WTC11 (cell line): ENCODE data around the gene PREP. TPM values are rescaled to one million over a fixed set of nuclear protein-coding genes. Genes with fewer than 3 reads are reported as not detected.

Source experiments
- ATAC-seq: fragments of 200-7000 bp; cut with Tn5 transposase; 2 replicates; pipeline ENCODE4 v1.10.0; 2021; ENCODE audit warnings: mild to moderate bottlenecking, moderate library complexity
- CTCF ChIA-PET: fragments of 300-600 bp; sonication (Branson Sonifier 250); formaldehyde crosslinking; loops from one replicate; lab custom pipeline; 2021; ENCODE audit warnings: antibody characterized with exemption; lab: Charles Lee
- POLR2A ChIA-PET: fragments of 350-600 bp; sonication (Branson Sonifier 250); formaldehyde crosslinking; loops from one replicate; lab custom pipeline; 2021; ENCODE audit warnings: antibody characterized with exemption; lab: Charles Lee
- DNase-seq: peaks from one replicate; pipeline ENCODE4 v3.0.0; 2021; ENCODE audit warnings: low spot score
- H3K27ac Mint-ChIP-seq: 2 replicates; pipeline ENCODE4 v1.8.0; 2021; ENCODE audit warnings: mixed read lengths
- H3K27me3 Mint-ChIP-seq: 2 replicates; pipeline ENCODE4 v1.8.0; 2021; ENCODE audit warnings: low read depth, mild to moderate bottlenecking, moderate library complexity, mixed read lengths
- H3K36me3 Mint-ChIP-seq: 2 replicates; pipeline ENCODE4 v1.8.0; 2021; ENCODE audit warnings: mixed read lengths
- H3K4me1 Mint-ChIP-seq: 2 replicates; pipeline ENCODE4 v1.8.0; 2022; ENCODE audit warnings: mixed read lengths
- H3K4me3 Mint-ChIP-seq: 2 replicates; pipeline ENCODE4 v1.8.0; 2021; ENCODE audit warnings: mild to moderate bottlenecking, moderate library complexity, mixed read lengths
- H3K9me3 Mint-ChIP-seq: 2 replicates; pipeline ENCODE4 v1.8.0; 2021; ENCODE audit warnings: mixed read lengths
- ATF1 ChIP-seq: sonication (generic); formaldehyde crosslinking; IDR thresholded peaks from 2 replicates; pipeline ENCODE4 v1.8.1; 2023; ENCODE audit warnings: mild to moderate bottlenecking, moderate library complexity, missing genetic modification reagents
- ATF3 ChIP-seq: sonication (generic); formaldehyde crosslinking; conservative IDR thresholded peaks from 2 replicates; pipeline ENCODE4 v1.8.1; 2022; ENCODE audit warnings: mild to moderate bottlenecking, missing genetic modification reagents
- CDX4 ChIP-seq: fragments of 250-450 bp; sonication (Bioruptor Pico); IDR thresholded peaks from 2 replicates; pipeline ENCODE4 v1.9.0; 2021; ENCODE audit warnings: moderate library complexity, mild to moderate bottlenecking, inconsistent platforms, borderline replicate concordance
- CREB1 ChIP-seq: sonication (generic); formaldehyde crosslinking; IDR thresholded peaks from 2 replicates; pipeline ENCODE4 v1.8.0; 2023; ENCODE audit warnings: mild to moderate bottlenecking, missing genetic modification reagents
- E2F1 ChIP-seq: sonication (generic); formaldehyde crosslinking; IDR thresholded peaks from 2 replicates; pipeline ENCODE4 v1.8.0; 2022; ENCODE audit warnings: mild to moderate bottlenecking, missing genetic modification reagents
- ELF4 ChIP-seq: sonication (generic); formaldehyde crosslinking; IDR thresholded peaks from 2 replicates; pipeline ENCODE4 v1.8.1; 2022; ENCODE audit warnings: low read depth, mild to moderate bottlenecking, moderate library complexity, missing genetic modification reagents
- EMX1 ChIP-seq: fragments of 250-450 bp; sonication (Bioruptor Pico); IDR thresholded peaks from 2 replicates; pipeline ENCODE4 v1.8.0; 2021; ENCODE audit warnings: mild to moderate bottlenecking
- ESRRA ChIP-seq: sonication (generic); formaldehyde crosslinking; IDR thresholded peaks from 2 replicates; pipeline ENCODE4 v1.8.1; 2022; ENCODE audit warnings: mild to moderate bottlenecking, missing genetic modification reagents, borderline replicate concordance
- FOXJ3 ChIP-seq: sonication (generic); formaldehyde crosslinking; IDR thresholded peaks from 2 replicates; pipeline ENCODE4 v1.9.0; 2021; ENCODE audit warnings: missing genetic modification reagents, mild to moderate bottlenecking, borderline replicate concordance
- GRHL2 ChIP-seq: fragments of 250-450 bp; sonication (Bioruptor Pico); IDR thresholded peaks from 2 replicates; pipeline ENCODE4 v1.8.0; 2022; ENCODE audit warnings: mild to moderate bottlenecking, moderate library complexity; ENCODE audit not compliant: insufficient replicate concordance, severe bottlenecking
- GTF2I ChIP-seq: fragments of 250-450 bp; sonication (Bioruptor Pico); conservative IDR thresholded peaks from 2 replicates; pipeline ENCODE4 v1.4.0; 2021; ENCODE audit warnings: mild to moderate bottlenecking
- JUN ChIP-seq: sonication (generic); formaldehyde crosslinking; IDR thresholded peaks from 2 replicates; pipeline ENCODE4 v1.8.0; 2023; ENCODE audit warnings: mild to moderate bottlenecking, missing genetic modification reagents
- PRRX2 ChIP-seq: fragments of 250-450 bp; sonication (Bioruptor Pico); IDR thresholded peaks from 2 replicates; pipeline ENCODE4 v1.8.0; 2021; ENCODE audit warnings: mild to moderate bottlenecking
- RORB ChIP-seq: fragments of 250-450 bp; sonication (Bioruptor Pico); IDR thresholded peaks from 2 replicates; pipeline ENCODE4 v1.9.0; 2021; ENCODE audit warnings: mild to moderate bottlenecking
- SMAD3 ChIP-seq: sonication (generic); formaldehyde crosslinking; IDR thresholded peaks from 2 replicates; pipeline ENCODE4 v1.8.0; 2022; ENCODE audit warnings: missing genetic modification reagents, mild to moderate bottlenecking, borderline replicate concordance
- TCF7 ChIP-seq: sonication (generic); formaldehyde crosslinking; IDR thresholded peaks from 2 replicates; pipeline ENCODE4 v1.8.0; 2022; ENCODE audit warnings: mild to moderate bottlenecking, low read depth, missing genetic modification reagents, moderate library complexity
- TP53 ChIP-seq: sonication (generic); formaldehyde crosslinking; IDR thresholded peaks from 2 replicates; pipeline ENCODE4 v1.8.1; 2023; ENCODE audit warnings: mild to moderate bottlenecking, missing genetic modification reagents
- ZNF121 ChIP-seq: sonication (generic); formaldehyde crosslinking; IDR thresholded peaks from 2 replicates; pipeline ENCODE4 v1.8.0; 2023; ENCODE audit warnings: missing genetic modification reagents
- ZNF263 ChIP-seq: sonication (generic); formaldehyde crosslinking; IDR thresholded peaks from 2 replicates; pipeline ENCODE4 v1.8.1; 2022; ENCODE audit warnings: low read depth, mild to moderate bottlenecking, moderate library complexity, missing genetic modification reagents
- ZNF396 ChIP-seq: fragments of 250-450 bp; sonication (Bioruptor Pico); IDR thresholded peaks from 2 replicates; pipeline ENCODE4 v1.8.0; 2021; ENCODE audit warnings: mild to moderate bottlenecking, moderate library complexity, borderline replicate concordance
- ZNF416 ChIP-seq: fragments of 250-450 bp; sonication (Bioruptor Pico); IDR thresholded peaks from 2 replicates; pipeline ENCODE4 v1.9.0; 2021; ENCODE audit warnings: mild to moderate bottlenecking, inconsistent platforms
- ZNF512 ChIP-seq: sonication (generic); formaldehyde crosslinking; IDR thresholded peaks from 2 replicates; pipeline ENCODE4 v1.8.1; 2022; ENCODE audit warnings: missing genetic modification reagents, borderline replicate concordance
- total RNA-seq: library from RNA; stranded (reverse); gene quantifications from 3 replicates; pipeline ENCODE4 v1.2.3, GENCODE V29; 2021
- TF ChIP-seq, protein P1 (sequence below): sonication (generic); formaldehyde crosslinking; IDR thresholded peaks from 2 replicates; pipeline ENCODE4 v1.8.0; 2022; ENCODE audit warnings: mild to moderate bottlenecking, missing genetic modification reagents
- TF ChIP-seq, protein P2 (sequence below): sonication (generic); formaldehyde crosslinking; IDR thresholded peaks from 2 replicates; pipeline ENCODE4 v1.8.1; 2023; ENCODE audit warnings: mild to moderate bottlenecking, missing genetic modification reagents
- TF ChIP-seq, protein P3 (sequence below): sonication (generic); formaldehyde crosslinking; IDR thresholded peaks from 2 replicates; pipeline ENCODE4 v1.8.1; 2022; ENCODE audit warnings: low read depth, missing genetic modification reagents, borderline replicate concordance

The PREP gene
- total RNA-seq, 1 experiment from 2014 or later, result 58.8 TPM

GRCh38 chr6:105313211-105313610 is 89.7 kb downstream of the PREP start:
- CTCF ChIA-PET, result no interaction called here
- POLR2A ChIA-PET, result no interaction called here
- no peaks in the 10 kb centered on the region for H3K27me3 Mint-ChIP-seq

GRCh38 chr6:105310947-105311346 is 91.9 kb downstream of the PREP start:
- Mint-ChIP-seq H3K4me1 (no peaks in the 10 kb centered on the region; the same call in 1 of the 2 replicates), H3K36me3 (peaks cover 11% of the 10 kb centered on the region)
- CTCF ChIA-PET, result no interaction called here

More at GRCh38 chr6:105313211-105313610, 89.7 kb downstream of the PREP start:
- H3K9me3 Mint-ChIP-seq, result no peaks in the 10 kb centered on the region
- H3K27ac Mint-ChIP-seq, result no peak overlapping the region
- peaks cover 16% of the 10 kb centered on the region for H3K36me3 Mint-ChIP-seq
- no peaks in the 10 kb centered on the region for H3K4me1 Mint-ChIP-seq
- no peak for DNase-seq
- no peak for ATAC-seq
- no peak overlapping the region for H3K4me3 Mint-ChIP-seq
- no peak for TF ChIP-seq TP53 (CRISPR knock-in tag)
- TF ChIP-seq GTF2I (CRISPR knock-in tag), result no peak
- no peak for TF ChIP-seq E2F1 (CRISPR knock-in tag)
- TF ChIP-seq RORB (CRISPR knock-in tag), result no peak
- TF ChIP-seq ZNF263, result no peak
- TF ChIP-seq, protein P1, sequence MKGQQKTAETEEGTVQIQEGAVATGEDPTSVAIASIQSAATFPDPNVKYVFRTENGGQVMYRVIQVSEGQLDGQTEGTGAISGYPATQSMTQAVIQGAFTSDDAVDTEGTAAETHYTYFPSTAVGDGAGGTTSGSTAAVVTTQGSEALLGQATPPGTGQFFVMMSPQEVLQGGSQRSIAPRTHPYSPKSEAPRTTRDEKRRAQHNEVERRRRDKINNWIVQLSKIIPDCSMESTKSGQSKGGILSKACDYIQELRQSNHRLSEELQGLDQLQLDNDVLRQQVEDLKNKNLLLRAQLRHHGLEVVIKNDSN (CRISPR knock-in tag), result no peak
- no peak for TF ChIP-seq ELF4 (CRISPR knock-in tag)
- no peak for TF ChIP-seq EMX1 (CRISPR knock-in tag)
- TF ChIP-seq FOXJ3 (CRISPR knock-in tag), result no peak
- no peak for TF ChIP-seq GRHL2 (CRISPR knock-in tag)
- TF ChIP-seq ZNF121, result no peak
- no peak for TF ChIP-seq PRRX2 (CRISPR knock-in tag)
- TF ChIP-seq ATF3 (CRISPR knock-in tag), result no peak
- TF ChIP-seq SMAD3 (CRISPR knock-in tag), result no peak
- TF ChIP-seq ZNF512 (CRISPR knock-in tag), result no peak
- TF ChIP-seq, protein P2, sequence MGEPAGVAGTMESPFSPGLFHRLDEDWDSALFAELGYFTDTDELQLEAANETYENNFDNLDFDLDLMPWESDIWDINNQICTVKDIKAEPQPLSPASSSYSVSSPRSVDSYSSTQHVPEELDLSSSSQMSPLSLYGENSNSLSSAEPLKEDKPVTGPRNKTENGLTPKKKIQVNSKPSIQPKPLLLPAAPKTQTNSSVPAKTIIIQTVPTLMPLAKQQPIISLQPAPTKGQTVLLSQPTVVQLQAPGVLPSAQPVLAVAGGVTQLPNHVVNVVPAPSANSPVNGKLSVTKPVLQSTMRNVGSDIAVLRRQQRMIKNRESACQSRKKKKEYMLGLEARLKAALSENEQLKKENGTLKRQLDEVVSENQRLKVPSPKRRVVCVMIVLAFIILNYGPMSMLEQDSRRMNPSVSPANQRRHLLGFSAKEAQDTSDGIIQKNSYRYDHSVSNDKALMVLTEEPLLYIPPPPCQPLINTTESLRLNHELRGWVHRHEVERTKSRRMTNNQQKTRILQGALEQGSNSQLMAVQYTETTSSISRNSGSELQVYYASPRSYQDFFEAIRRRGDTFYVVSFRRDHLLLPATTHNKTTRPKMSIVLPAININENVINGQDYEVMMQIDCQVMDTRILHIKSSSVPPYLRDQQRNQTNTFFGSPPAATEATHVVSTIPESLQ (CRISPR knock-in tag), result no peak
- no peak for TF ChIP-seq TCF7 (CRISPR knock-in tag)

More at GRCh38 chr6:105310947-105311346, 91.9 kb downstream of the PREP start:
- POLR2A ChIA-PET, result no interaction called here
- no peaks in the 10 kb centered on the region for H3K9me3 Mint-ChIP-seq
- no peak for ATAC-seq
- no peak for DNase-seq
- H3K4me3 Mint-ChIP-seq, result no peak overlapping the region
- no peaks in the 10 kb centered on the region for H3K27me3 Mint-ChIP-seq
- TF ChIP-seq JUN (CRISPR knock-in tag) (no peak), ATF1 (no peak), CDX4 (no peak), CREB1 (no peak), ESRRA (no peak), ZNF416 (CRISPR knock-in tag) (no peak), ZNF396 (CRISPR knock-in tag) (no peak)
- TF ChIP-seq, protein P3, sequence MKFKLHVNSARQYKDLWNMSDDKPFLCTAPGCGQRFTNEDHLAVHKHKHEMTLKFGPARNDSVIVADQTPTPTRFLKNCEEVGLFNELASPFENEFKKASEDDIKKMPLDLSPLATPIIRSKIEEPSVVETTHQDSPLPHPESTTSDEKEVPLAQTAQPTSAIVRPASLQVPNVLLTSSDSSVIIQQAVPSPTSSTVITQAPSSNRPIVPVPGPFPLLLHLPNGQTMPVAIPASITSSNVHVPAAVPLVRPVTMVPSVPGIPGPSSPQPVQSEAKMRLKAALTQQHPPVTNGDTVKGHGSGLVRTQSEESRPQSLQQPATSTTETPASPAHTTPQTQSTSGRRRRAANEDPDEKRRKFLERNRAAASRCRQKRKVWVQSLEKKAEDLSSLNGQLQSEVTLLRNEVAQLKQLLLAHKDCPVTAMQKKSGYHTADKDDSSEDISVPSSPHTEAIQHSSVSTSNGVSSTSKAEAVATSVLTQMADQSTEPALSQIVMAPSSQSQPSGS (CRISPR knock-in tag), result no peak
- H3K27ac Mint-ChIP-seq, result no peak overlapping the region
